GM19351 (cell line): ENCODE measurements around the gene PCNX2.
"Not testable (repeated sequence)": the region's sequence is repeated elsewhere in the genome, so short reads cannot be mapped to it uniquely, and the experiment has no call there.

ENCODE experiments used
- ATAC-seq: cut with Tn5 transposase; IDR thresholded peaks from one replicate; pipeline ENCODE4 v1.9.1; 2021; ENCODE audit warnings: mild to moderate bottlenecking, moderate library complexity; ENCODE audit not compliant: unreplicated experiment

The PCNX2 gene

GRCh38 chr1:233025567-233025966 lies 270.0 kb downstream of the PCNX2 start:
- no peak for ATAC-seq

- ATAC-seq, result no peak
Measured at GRCh38 chr1:233025157-233025556, 270.4 kb downstream of the PCNX2 start.

- no peak for ATAC-seq
Measured at GRCh38 chr1:233024199-233024598, 271.3 kb downstream of the PCNX2 start.

GRCh38 chr1:233022246-233022645 lies 273.3 kb downstream of the PCNX2 start:
- no peak for ATAC-seq

GRCh38 chr1:233020426-233020825 lies 275.1 kb downstream of the PCNX2 start:
- ATAC-seq, result no peak

GRCh38 chr1:233019778-233020325 lies 275.7 kb downstream of the PCNX2 start:
- ATAC-seq, result no peak

- ATAC-seq, result no peak
Measured at GRCh38 chr1:233019083-233019482, 276.4 kb downstream of the PCNX2 start.

- ATAC-seq, result no peak
Measured at GRCh38 chr1:233016798-233017197, 278.7 kb downstream of the PCNX2 start.

- ATAC-seq, result peak; percentile 71
Measured at GRCh38 chr1:233015965-233016364, 279.6 kb downstream of the PCNX2 start.

- no peak for ATAC-seq
Measured at GRCh38 chr1:233012021-233012420, 283.5 kb downstream of the PCNX2 start.

- no peak for ATAC-seq
Measured at GRCh38 chr1:233010146-233010545, 285.4 kb downstream of the PCNX2 start.

- ATAC-seq, result no peak
Measured at GRCh38 chr1:233006541-233006973, 289.0 kb downstream of the PCNX2 start.

- no peak for ATAC-seq
Measured at GRCh38 chr1:233006108-233006507, 289.4 kb downstream of the PCNX2 start.

- ATAC-seq, result no peak
Measured at GRCh38 chr1:233005703-233006102, 289.8 kb downstream of the PCNX2 start.

- no peak for ATAC-seq
Measured at GRCh38 chr1:233005156-233005555, 290.4 kb downstream of the PCNX2 start.

GRCh38 chr1:233004451-233004850 lies 291.1 kb downstream of the PCNX2 start:
- no peak for ATAC-seq

- not testable (repeated sequence) for ATAC-seq
Measured at GRCh38 chr1:233003638-233004037, 291.9 kb downstream of the PCNX2 start.

GRCh38 chr1:232999956-233000625 lies 295.4 kb downstream of the PCNX2 start:
- ATAC-seq, result no peak

- ATAC-seq, result no peak
Measured at GRCh38 chr1:232998646-232999045, 296.9 kb downstream of the PCNX2 start.

GRCh38 chr1:232998138-232998537 lies 297.4 kb downstream of the PCNX2 start:
- ATAC-seq, result no peak

GRCh38 chr1:232996143-232996542 lies 299.4 kb downstream of the PCNX2 start:
- no peak for ATAC-seq

GRCh38 chr1:232995189-232995588 lies 300.3 kb downstream of the PCNX2 start:
- no peak for ATAC-seq

- ATAC-seq, result no peak
Measured at GRCh38 chr1:232993555-232993954, 302.0 kb downstream of the PCNX2 start.
